Neural progenitor cell (in vitro differentiated cells): ENCODE measurements around the gene MICA.
"Not testable (repeated sequence)": the region's sequence is repeated elsewhere in the genome, so short reads cannot be mapped to it uniquely, and the experiment has no call there.

Experiments used
- CTCF ChIP-seq: fragments of 200-600 bp; sonication (generic); IDR thresholded peaks from 2 replicates; pipeline ENCODE4 v1.5.1; 2017; ENCODE audit warnings: antibody characterized with exemption, mild to moderate bottlenecking
- EZH2 ChIP-seq: fragments of 200-600 bp; sonication (generic); IDR thresholded peaks from 2 replicates; pipeline ENCODE4 v1.6.1; 2017; ENCODE audit warnings: antibody characterized with exemption, mild to moderate bottlenecking, moderate library complexity
- EZH2phosphoT487 ChIP-seq: fragments of 200-600 bp; sonication (generic); IDR thresholded peaks from 2 replicates; pipeline ENCODE4 v1.6.1; 2017; ENCODE audit warnings: antibody characterized with exemption

DNA sequence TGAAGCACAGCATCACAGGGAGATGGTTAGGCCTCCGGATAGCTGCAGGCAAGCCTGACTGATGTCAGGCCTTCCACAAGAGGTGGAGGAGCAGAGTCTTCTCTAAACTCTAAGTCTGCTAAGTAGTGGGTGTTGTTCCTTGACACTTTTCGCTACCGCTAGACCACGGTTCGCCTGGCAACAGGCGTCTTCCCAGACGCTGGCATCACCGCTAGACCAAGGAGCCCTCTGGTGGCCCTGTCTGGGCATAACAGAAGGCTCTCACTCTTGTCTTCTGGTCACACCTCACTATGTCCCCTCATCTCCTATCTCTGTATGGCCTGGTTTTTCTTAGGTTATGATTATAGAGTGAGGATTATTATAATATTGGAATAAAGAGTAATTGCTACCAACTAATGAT is 29.3 kb upstream of the MICA start:
- TF ChIP-seq EZH2, CTCF, EZH2phosphoT487: not testable (repeated sequence)
